B cell (primary cell): Measurements from ENCODE around the gene ZBTB6. TPM values are rescaled to one million over a fixed set of nuclear protein-coding genes. Genes with fewer than 3 reads are reported as not detected.
"Not testable (repeated sequence)": the region's sequence is repeated elsewhere in the genome, so short reads cannot be mapped to it uniquely, and the experiment has no call there.

Source experiments
- ATAC-seq: fragments of 200-7000 bp; cut with Tn5 transposase; one replicate; pipeline ENCODE4 v1.10.0; 2021; ENCODE audit warnings: low read depth, mild to moderate bottlenecking, moderate number of reproducible peaks, moderate library complexity
- CTCF ChIA-PET: fragments of 350-600 bp; sonication (Branson Sonifier 250); formaldehyde crosslinking; loops from one replicate; lab custom pipeline; 2021; ENCODE audit warnings: antibody characterized with exemption, inconsistent platforms; lab: Charles Lee
- POLR2A ChIA-PET: fragments of 350-600 bp; sonication (Branson Sonifier 250); formaldehyde crosslinking; loops from one replicate; lab custom pipeline; 2021; ENCODE audit warnings: antibody characterized with exemption; lab: Charles Lee
- DNase-seq: peaks from one replicate; pipeline ENCODE4 v3.0.0; 2013
- H2AFZ ChIP-seq: 2 replicates; pipeline ENCODE4 v1.6.1; 2012; ENCODE audit warnings: mild to moderate bottlenecking, low read depth, low read length; ENCODE audit not compliant: insufficient read depth, poor library complexity, severe bottlenecking
- H3K27ac ChIP-seq, 2 donors: 1 replicate in 1 of 2; 2 replicates in 1 of 2; pipeline ENCODE4 v1.5.1; 2012 to 2013; ENCODE audit warnings: low read length in 2 of 2, mild to moderate bottlenecking in 2 of 2, moderate library complexity in 1 of 2
- H3K27me3 ChIP-seq, 4 experiments: fragments of 200-600 bp in 1 of 4; sonication (generic) in 1 of 4; replicated peaks in 1 of 4; 1 replicate in 2 of 4; 2 replicates in 2 of 4; pipeline versions ENCODE4 v1.6.1 to v1.7.0; 2013 to 2016; ENCODE audit warnings: low read length in 3 of 4, mild to moderate bottlenecking in 2 of 4, mixed read lengths in 1 of 4, moderate library complexity in 1 of 4; ENCODE audit not compliant: insufficient read depth in 4 of 4, control insufficient read depth in 3 of 4; ENCODE audit errors: control extremely low read depth in 1 of 4
- H3K36me3 ChIP-seq, 2 experiments: replicated peaks in 1 of 2; 1 replicate in 1 of 2; 2 replicates in 1 of 2; pipeline versions ENCODE4 v1.6.1 to v1.7.1; 2013; ENCODE audit warnings: low read length in 1 of 2; ENCODE audit not compliant: insufficient read depth in 2 of 2, control insufficient read depth in 1 of 2; ENCODE audit errors: control extremely low read depth in 1 of 2, extremely low read depth in 1 of 2
- H3K4me1 ChIP-seq, 2 donors: fragments of 200-600 bp in 1 of 2; sonication (generic) in 1 of 2; 1 replicate in 1 of 2; 2 replicates in 1 of 2; pipeline versions ENCODE4 v1.5.1 to v1.6.1; 2013 to 2017; ENCODE audit warnings: low read length in 2 of 2; ENCODE audit not compliant: control insufficient read depth in 2 of 2, insufficient read depth in 2 of 2
- H3K4me2 ChIP-seq: replicated peaks from 2 replicates; pipeline ENCODE3; 2012; ENCODE audit warnings: mild to moderate bottlenecking, low read depth, low read length; ENCODE audit not compliant: poor library complexity, severe bottlenecking
- H3K4me3 ChIP-seq, 5 experiments: fragments of 200-600 bp in 1 of 5; sonication (generic) in 1 of 5; 1 replicate in 3 of 5; 2 replicates in 2 of 5; pipeline versions ENCODE4 v1.5.1 to v1.7.0; 2011 to 2016; ENCODE audit warnings: low read length in 4 of 5, mild to moderate bottlenecking in 4 of 5, low read depth in 2 of 5, control low read depth in 1 of 5, moderate library complexity in 1 of 5; ENCODE audit not compliant: insufficient read depth in 1 of 5; ENCODE audit errors: control extremely low read depth in 1 of 5, extremely low read depth in 1 of 5
- H3K79me2 ChIP-seq: fragments of 200-600 bp; sonication (generic); one replicate; pipeline ENCODE4 v1.6.0; 2016; ENCODE audit warnings: low read length; ENCODE audit not compliant: control insufficient read depth, insufficient read depth
- H3K9ac ChIP-seq: fragments of 200-600 bp; sonication (generic); 2 replicates; pipeline ENCODE4 v1.6.1; 2017; ENCODE audit warnings: mild to moderate bottlenecking, low read length, moderate library complexity
- H3K9me3 ChIP-seq, 3 donors: one replicate each; pipeline versions ENCODE4 v1.6.1 to v1.7.1; 2013; ENCODE audit warnings: low read length in 2 of 3; ENCODE audit not compliant: control insufficient read depth in 2 of 3, insufficient read depth in 1 of 3; ENCODE audit errors: control extremely low read depth in 1 of 3
- H4K20me1 ChIP-seq: 2 replicates; pipeline ENCODE4 v1.6.0; 2012; ENCODE audit warnings: mild to moderate bottlenecking, low read length; ENCODE audit not compliant: insufficient read depth, control insufficient read depth, poor library complexity, severe bottlenecking
- H3K27ac Mint-ChIP-seq: one replicate; pipeline ENCODE4 v1.8.0; 2021; ENCODE audit warnings: mixed read lengths
- H3K27me3 Mint-ChIP-seq: one replicate; pipeline ENCODE4 v1.8.0; 2021; ENCODE audit warnings: mixed read lengths
- H3K4me1 Mint-ChIP-seq: one replicate; pipeline ENCODE4 v1.8.0; 2021; ENCODE audit warnings: mixed read lengths
- H3K4me3 Mint-ChIP-seq: one replicate; pipeline ENCODE4 v1.8.0; 2021; ENCODE audit warnings: mixed read lengths
- H3K9me3 Mint-ChIP-seq: one replicate; pipeline ENCODE4 v1.8.0; 2022; ENCODE audit warnings: mixed read lengths; ENCODE audit not compliant: insufficient read depth
- CTCF ChIP-seq: fragments of 200-600 bp; IDR thresholded peaks from one replicate; pipeline ENCODE4 v1.8.0; 2022; ENCODE audit warnings: antibody characterized with exemption, mild to moderate bottlenecking
- EZH2 ChIP-seq: IDR thresholded peaks from 2 replicates; pipeline ENCODE4 v1.6.1; 2012; ENCODE audit warnings: borderline replicate concordance, low read depth, mild to moderate bottlenecking, moderate library complexity, low read length; ENCODE audit not compliant: insufficient read depth, poor library complexity, severe bottlenecking
- WGBS: methylation state at CpG from one replicate; pipeline ENCODE4 v1.1.5; 2013; ENCODE audit warnings: missing lambda C conversion rate; ENCODE audit not compliant: insufficient coverage; 5-methylcytosine and 5-hydroxymethylcytosine counted together
- intact Hi-C: fragments of 100-400 bp; cut with micrococcal nuclease; formaldehyde crosslinking; loops from one replicate; pipeline ENCODE4 v1.10.0; 2022
- polyA plus RNA-seq: library from polyadenylated mRNA; depleted of rRNA; stranded (reverse); fragments of >200 nt; gene quantifications from 2 replicates; pipeline ENCODE4 v1.2.3, GENCODE V29; 2012
- total RNA-seq, 2 donors: library from RNA; stranded (reverse); fragments of 120-200 nt in 1 of 2; gene quantifications; 1 replicate in 1 of 2; 2 replicates in 1 of 2; pipeline versions ENCODE4 v1.2.3 to v1.2.4, GENCODE V29; 2013 to 2022

ZBTB6 gene
- total and polyA plus RNA-seq, 2 donors (not counting 1 experiment from before 2014, with no cell fraction given), result 1.3 to 19.9 TPM

GRCh38 chr9:122875523-122875922 is 37.6 kb downstream of the ZBTB6 start:
- intact Hi-C loops, result no loop called here
- TF ChIP-seq EZH2, result no peak
- TF ChIP-seq CTCF, result no peak
- Histone ChIP-seq H3K27me3 (no peaks in the 10 kb centered on the region), H3K36me3 (peaks cover 18 to 93% of the 10 kb centered on the region in 2 experiments), H3K9me3 (no peaks in the 10 kb centered on the region), H3K27ac (peak overlapping the region in 1 of 2 donors; percentile 30), H3K79me2 (peaks cover 10% of the 10 kb centered on the region), H3K4me3 (no peak overlapping the region), H4K20me1 (no peaks in the 10 kb centered on the region), H3K9ac (no peak overlapping the region), H2AFZ (no peak overlapping the region), H3K4me1 (peaks cover 6 to 10% of the 10 kb centered on the region in 2 donors), H3K4me2 (no peak overlapping the region)
- Mint-ChIP-seq H3K27me3 (no peaks in the 10 kb centered on the region), H3K9me3 (no peaks in the 10 kb centered on the region), H3K4me1 (peaks cover 12% of the 10 kb centered on the region), H3K27ac (peak overlapping the region; percentile 57), H3K4me3 (no peak overlapping the region)
- POLR2A ChIA-PET, result no interaction called here
- WGBS, result 0% methylated on average over 1 of the region's 1 CpG
- DNase-seq, result peak; percentile 16
- CTCF ChIA-PET, result interaction anchor here (1.7 to 1.9 kb wide), 2 partner anchors 115 to 474 kb away, joined by 4 to 8 read pairs; no protein-coding TSS in a partner anchor
- ATAC-seq, result peak; percentile 17

- H3K27ac ChIP-seq, H2AFZ ChIP-seq, H3K9me3 Mint-ChIP-seq, H3K4me1 Mint-ChIP-seq, ATAC-seq, H3K9me3 ChIP-seq, CTCF ChIA-PET, H3K27me3 Mint-ChIP-seq, H3K4me3 ChIP-seq, H3K27me3 ChIP-seq, POLR2A ChIA-PET, H4K20me1 ChIP-seq, DNase-seq, H3K4me3 Mint-ChIP-seq, H3K4me2 ChIP-seq, H3K27ac Mint-ChIP-seq, intact Hi-C loops, H3K4me1 ChIP-seq, H3K79me2 ChIP-seq, H3K9ac ChIP-seq: not testable (repeated sequence)
- WGBS, result 100% methylated on average over 6 of the region's 27 CpGs
- peaks cover 7 to 34% of the 10 kb centered on the region in 2 experiments for H3K36me3 ChIP-seq
Observed at GRCh38 chr9:122867276-122867675, 45.8 kb downstream of the ZBTB6 start.
